ENCODE data around the gene CBX4. TPM values are rescaled to one million over a fixed set of nuclear protein-coding genes. Genes with fewer than 3 reads are reported as not detected.

Gene CBX4
- total RNA-seq, 3 donors from 2014 or later = 11.5 to 20.6 (median 13.4) TPM

- intact Hi-C loops (cut with DNase I; ENCODE audit: low total_unique reads) = no loop called here
- no peak for DNase-seq (ENCODE audit: low spot score in 2 of 2)
- peak overlapping the region; percentile 33 to 46 (median 41) for H3K4me3 ChIP-seq
- H3K27me3 ChIP-seq = peaks cover 20 to 56% of the 10 kb centered on the region in 2 donors
- H3K36me3 ChIP-seq = no peaks in the 10 kb centered on the region
- peak overlapping the region in 1 of 2 donors; percentile 41 for H3K27ac ChIP-seq
- TF ChIP-seq CTCF (IDR thresholded peaks at IDR 0.05) (no peak), POLR2AphosphoS5 (IDR thresholded peaks at IDR 0.05) (no peak), POLR2A (IDR thresholded peaks at IDR 0.05) (no peak)
- peaks cover 3 to 10% of the 10 kb centered on the region in 2 donors for H3K4me1 ChIP-seq
- H3K9me3 ChIP-seq = no peaks in the 10 kb centered on the region
Measured at GRCh38 chr17:79792341-79792871, 46.8 kb downstream of the CBX4 start.

- peak overlapping the region in 2 of 3 donors; percentile 41 to 45 for H3K4me3 ChIP-seq
- intact Hi-C loops (cut with DNase I; ENCODE audit: low total_unique reads) = no loop called here
- no peaks in the 10 kb centered on the region for H3K9me3 ChIP-seq
- H3K36me3 ChIP-seq = no peaks in the 10 kb centered on the region
- peaks cover 3 to 10% of the 10 kb centered on the region in 2 donors for H3K4me1 ChIP-seq
- no peak for DNase-seq (ENCODE audit: low spot score in 2 of 2)
- TF ChIP-seq POLR2AphosphoS5 (IDR thresholded peaks at IDR 0.05) = no peak
- TF ChIP-seq POLR2A (IDR thresholded peaks at IDR 0.05) = no peak
- TF ChIP-seq CTCF (IDR thresholded peaks at IDR 0.05) = no peak
- peaks cover 20 to 56% of the 10 kb centered on the region in 2 donors for H3K27me3 ChIP-seq
- H3K27ac ChIP-seq = no peak overlapping the region
Measured at GRCh38 chr17:79791735-79792161, 47.5 kb downstream of the CBX4 start.

GRCh38 chr17:79790805-79791734 lies 48.2 kb downstream of the CBX4 start:
- Histone ChIP-seq H3K36me3 (no peaks in the 10 kb centered on the region), H3K9me3 (no peaks in the 10 kb centered on the region), H3K4me3 (peak overlapping the region in 1 of 3 donors; percentile 57), H3K4me1 (peaks cover 0 to 6% of the 10 kb centered on the region in 2 donors), H3K27ac (no peak overlapping the region), H3K27me3 (peaks cover 20 to 56% of the 10 kb centered on the region in 2 donors)
- TF ChIP-seq POLR2A (IDR thresholded peaks at IDR 0.05) = no peak
- no peak for TF ChIP-seq POLR2AphosphoS5 (IDR thresholded peaks at IDR 0.05)
- no peak for TF ChIP-seq CTCF (IDR thresholded peaks at IDR 0.05)
- DNase-seq (ENCODE audit: low spot score in 2 of 2) = no peak
- intact Hi-C loops (cut with DNase I; ENCODE audit: low total_unique reads) = no loop called here

- peaks cover 0 to 5% of the 10 kb centered on the region in 2 donors for H3K4me1 ChIP-seq
Measured at GRCh38 chr17:79789943-79790804, 49.1 kb downstream of the CBX4 start.

More at GRCh38 chr17:79789943-79790804, 49.1 kb downstream of the CBX4 start:
- Histone ChIP-seq H3K4me3 (peak overlapping the region in 2 of 3 donors; percentile 18 to 57), H3K27me3 (peaks cover 20 to 56% of the 10 kb centered on the region in 2 donors), H3K9me3 (no peaks in the 10 kb centered on the region), H3K27ac (no peak overlapping the region), H3K36me3 (no peaks in the 10 kb centered on the region)
- intact Hi-C loops (cut with DNase I; ENCODE audit: low total_unique reads) = loop anchor here (2.0 kb wide), 1 partner anchor 199 kb away; no protein-coding TSS in a partner anchor
- TF ChIP-seq POLR2AphosphoS5 (IDR thresholded peaks at IDR 0.05) (no peak), CTCF (IDR thresholded peaks at IDR 0.05) (peak; percentile 5 to 72 (median 55))
- DNase-seq (ENCODE audit: low spot score in 2 of 2) = no peak
